ENCODE measurements around the gene KRT36. TPM values are rescaled to one million over a fixed set of nuclear protein-coding genes. Genes with fewer than 3 reads are reported as not detected.

The KRT36 gene
- total RNA-seq, 1 donor from 2014 or later: not detected

- peaks cover 36% of the 10 kb centered on the region for H3K4me1 ChIP-seq
- DNase-seq (ENCODE audit: extremely low spot score in 2 of 2): no peak
- H3K4me3 ChIP-seq: no peak overlapping the region
- no peaks in the 10 kb centered on the region for H3K36me3 ChIP-seq
- TF ChIP-seq POLR2A (IDR thresholded peaks at IDR 0.05): no peak
- no peaks in the 10 kb centered on the region for H3K9me3 ChIP-seq
- no peak overlapping the region for H3K27ac ChIP-seq
- intact Hi-C loops (cut with DNase I): no loop called here
- no peaks in the 10 kb centered on the region for H3K27me3 ChIP-seq
Measured at GRCh38 chr17:41467561-41467960, 22.1 kb downstream of the KRT36 start.

DNA sequence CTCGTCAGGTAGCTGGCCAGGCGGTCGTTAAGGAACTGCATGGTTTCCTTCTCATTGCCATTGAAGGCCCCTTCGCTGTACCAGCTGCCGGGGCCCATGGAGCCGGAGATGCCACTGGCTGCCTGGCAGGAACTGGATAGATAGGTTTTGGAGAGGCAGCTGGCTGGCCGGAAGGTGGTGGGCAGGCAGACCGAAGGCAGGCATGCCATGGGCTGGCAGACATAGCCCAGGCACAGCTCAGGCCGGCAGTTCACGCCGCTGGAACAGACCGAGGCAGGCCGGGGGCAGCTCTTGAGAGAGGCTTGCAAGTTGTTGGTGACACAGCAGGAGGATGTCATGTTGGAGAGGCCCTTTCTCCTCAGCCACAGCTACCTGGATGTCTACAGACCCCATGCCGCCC is 22.7 kb downstream of the KRT36 start, which contains the start of gene KRT32:
TSS of gene KRT32 (minus strand) at position 399 of the 400 bp plus-strand sequence. CDS start at position 338, 61 bp downstream.
- H3K4me3 ChIP-seq: no peak within 1 kb of the TSS
- H3K4me1 ChIP-seq: peaks cover 36% of the 10 kb centered on the region
- TF ChIP-seq CTCF (IDR thresholded peaks at IDR 0.05) (no peak), POLR2A (IDR thresholded peaks at IDR 0.05) (no peak), POLR2AphosphoS5 (IDR thresholded peaks at IDR 0.05; ENCODE audit: insufficient read depth in 1 of 2, low read depth in 1 of 2) (no peak)
- no peaks in the 10 kb centered on the region for H3K27me3 ChIP-seq
- H3K36me3 ChIP-seq: no peaks in the 10 kb centered on the region
- DNase-seq (ENCODE audit: extremely low spot score in 2 of 2): no peak
- H3K9me3 ChIP-seq: no peaks in the 10 kb centered on the region
- H3K27ac ChIP-seq: no peak within 1 kb of the TSS
- intact Hi-C loops (cut with DNase I): no loop called here

- intact Hi-C loops (cut with DNase I): no loop called here
- no peaks in the 10 kb centered on the region for H3K9me3 ChIP-seq
- no peaks in the 10 kb centered on the region for H3K36me3 ChIP-seq
- TF ChIP-seq POLR2AphosphoS5 (IDR thresholded peaks at IDR 0.05; ENCODE audit: insufficient read depth in 1 of 2, low read depth in 1 of 2) (peak in 1 of 2 donors; percentile 81), CTCF (IDR thresholded peaks at IDR 0.05) (no peak), POLR2A (IDR thresholded peaks at IDR 0.05) (no peak)
- H3K4me1 ChIP-seq: peaks cover 36% of the 10 kb centered on the region
- no peak overlapping the region for H3K27ac ChIP-seq
- no peak for DNase-seq (ENCODE audit: extremely low spot score in 2 of 2)
- no peak overlapping the region for H3K4me3 ChIP-seq
- H3K27me3 ChIP-seq: no peaks in the 10 kb centered on the region
Measured at GRCh38 chr17:41464682-41465081, 25.0 kb downstream of the KRT36 start.

DNA sequence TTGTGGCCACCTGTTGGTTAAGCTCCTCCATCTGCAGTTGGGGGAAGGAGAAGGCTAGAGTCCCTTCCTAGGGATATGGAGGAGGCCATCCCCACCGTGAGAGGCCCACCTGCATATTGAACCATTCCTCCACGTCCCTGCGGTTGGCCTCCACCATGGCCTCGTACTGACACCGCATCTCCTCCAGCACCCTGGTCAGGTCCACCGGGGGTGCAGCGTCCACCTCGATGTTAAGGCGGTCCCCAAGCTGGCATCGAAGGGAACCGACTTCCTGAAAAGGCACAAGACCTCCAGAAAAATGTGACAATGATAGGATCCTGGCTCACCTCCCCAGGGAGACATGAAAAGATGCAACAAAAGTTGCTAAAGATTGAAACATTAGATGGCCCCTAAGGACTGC is 25.5 kb downstream of the KRT36 start:
- Histone ChIP-seq H3K36me3 (no peaks in the 10 kb centered on the region), H3K4me1 (peaks cover 36% of the 10 kb centered on the region), H3K9me3 (no peaks in the 10 kb centered on the region), H3K27ac (no peak overlapping the region), H3K27me3 (no peaks in the 10 kb centered on the region), H3K4me3 (no peak overlapping the region)
- DNase-seq (ENCODE audit: extremely low spot score in 2 of 2): no peak
- intact Hi-C loops (cut with DNase I): no loop called here
- TF ChIP-seq POLR2A (IDR thresholded peaks at IDR 0.05): no peak
- TF ChIP-seq CTCF (IDR thresholded peaks at IDR 0.05): no peak

- Histone ChIP-seq H3K9me3 (no peaks in the 10 kb centered on the region), H3K27me3 (no peaks in the 10 kb centered on the region), H3K4me3 (no peak overlapping the region), H3K36me3 (no peaks in the 10 kb centered on the region), H3K4me1 (peaks cover 36% of the 10 kb centered on the region), H3K27ac (no peak overlapping the region)
- intact Hi-C loops (cut with DNase I): no loop called here
- TF ChIP-seq CTCF (IDR thresholded peaks at IDR 0.05): no peak
- no peak for TF ChIP-seq POLR2A (IDR thresholded peaks at IDR 0.05)
- no peak for TF ChIP-seq POLR2AphosphoS5 (IDR thresholded peaks at IDR 0.05; ENCODE audit: insufficient read depth in 1 of 2, low read depth in 1 of 2)
- DNase-seq (ENCODE audit: extremely low spot score in 2 of 2): no peak
Measured at GRCh38 chr17:41463746-41464145, 26.0 kb downstream of the KRT36 start.

- H3K27me3 ChIP-seq: no peaks in the 10 kb centered on the region
- no peak for DNase-seq (ENCODE audit: extremely low spot score in 2 of 2)
- no peaks in the 10 kb centered on the region for H3K36me3 ChIP-seq
- H3K4me1 ChIP-seq: peaks cover 41% of the 10 kb centered on the region
- no peak overlapping the region for H3K27ac ChIP-seq
- intact Hi-C loops (cut with DNase I): no loop called here
- TF ChIP-seq POLR2AphosphoS5 (IDR thresholded peaks at IDR 0.05; ENCODE audit: insufficient read depth in 1 of 2, low read depth in 1 of 2) (no peak), CTCF (IDR thresholded peaks at IDR 0.05) (no peak), POLR2A (IDR thresholded peaks at IDR 0.05) (no peak)
- H3K9me3 ChIP-seq: no peaks in the 10 kb centered on the region
- no peak overlapping the region for H3K4me3 ChIP-seq
Measured at GRCh38 chr17:41462705-41463104, 27.0 kb downstream of the KRT36 start.
